Frontal cortex (tissue), 4 donors: ENCODE measurements around the gene RMDN3. TPM values are rescaled to one million over a fixed set of nuclear protein-coding genes. Genes with fewer than 3 reads are reported as not detected.

Experiments used
- DNase-seq, 2 donors: peaks; one replicate each; pipeline ENCODE4 v3.0.0; 2012; ENCODE audit warnings: low spot score in 2 of 2
- FAIRE-seq: peaks from 2 replicates; lab custom pipeline; 2012; peaks lifted over from hg19 to GRCh38; lab: Jason Lieb, UNC
- total RNA-seq: library from RNA; depleted of rRNA; stranded (reverse); fragments of >200 nt; gene quantifications from one replicate; pipeline ENCODE4 v1.2.3, GENCODE V29; 2014
- donor health status: control.
- donor health status: control.
- donor health status: control.

Gene RMDN3
- total RNA-seq, 1 donor from 2014 or later = 15.9 TPM

GRCh38 chr15:40773902-40774301 lies 18.8 kb upstream of the RMDN3 start:
- no peak for DNase-seq
- no peak for FAIRE-seq

GRCh38 chr15:40773496-40773895 lies 18.4 kb upstream of the RMDN3 start:
- DNase-seq (no peak), FAIRE-seq (no peak)

DNA sequence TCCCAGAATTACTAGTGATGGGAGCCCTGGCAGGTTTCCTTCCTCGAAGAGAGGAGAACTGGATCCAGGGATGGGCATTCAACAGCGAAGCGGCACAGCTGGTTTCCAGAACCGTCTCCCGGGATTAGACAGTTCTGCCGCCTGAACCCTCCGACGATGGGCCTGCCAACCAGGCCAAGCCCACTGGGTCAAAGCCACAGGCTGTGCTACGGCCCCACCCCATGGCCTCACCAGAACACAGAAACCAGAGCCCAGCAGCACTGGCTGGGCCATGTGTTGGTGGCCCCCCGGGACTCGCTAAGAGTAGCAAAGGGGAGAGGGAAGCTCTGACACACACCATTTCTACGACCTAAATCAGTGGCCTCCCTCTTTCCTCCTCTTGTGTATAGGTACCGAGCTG lies 17.0 kb upstream of the RMDN3 start:
- no peak for FAIRE-seq

DNA sequence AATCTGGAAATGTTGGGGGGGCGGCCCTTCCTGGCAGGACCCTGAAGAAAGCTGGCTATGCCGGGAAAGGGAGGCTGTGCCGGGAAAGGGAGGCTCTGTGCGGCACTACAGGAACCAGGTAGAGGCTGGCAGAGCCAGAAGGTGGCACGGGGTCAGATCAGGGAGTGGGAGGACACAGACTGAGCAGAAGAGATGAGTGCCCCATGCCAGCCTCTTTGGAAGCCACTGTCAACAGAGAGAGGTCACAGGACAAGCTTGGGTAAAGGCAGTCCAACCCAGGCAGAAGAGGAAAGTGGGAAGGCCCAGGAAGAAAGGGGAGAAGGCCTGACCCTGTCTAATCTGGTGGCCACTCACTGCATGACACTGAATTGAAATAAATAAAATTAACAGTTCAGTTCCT lies 16.2 kb upstream of the RMDN3 start:
- FAIRE-seq = no peak
- no peak for DNase-seq

More for the DNA sequence above, 17.0 kb upstream of the RMDN3 start:
- DNase-seq = no peak

DNA sequence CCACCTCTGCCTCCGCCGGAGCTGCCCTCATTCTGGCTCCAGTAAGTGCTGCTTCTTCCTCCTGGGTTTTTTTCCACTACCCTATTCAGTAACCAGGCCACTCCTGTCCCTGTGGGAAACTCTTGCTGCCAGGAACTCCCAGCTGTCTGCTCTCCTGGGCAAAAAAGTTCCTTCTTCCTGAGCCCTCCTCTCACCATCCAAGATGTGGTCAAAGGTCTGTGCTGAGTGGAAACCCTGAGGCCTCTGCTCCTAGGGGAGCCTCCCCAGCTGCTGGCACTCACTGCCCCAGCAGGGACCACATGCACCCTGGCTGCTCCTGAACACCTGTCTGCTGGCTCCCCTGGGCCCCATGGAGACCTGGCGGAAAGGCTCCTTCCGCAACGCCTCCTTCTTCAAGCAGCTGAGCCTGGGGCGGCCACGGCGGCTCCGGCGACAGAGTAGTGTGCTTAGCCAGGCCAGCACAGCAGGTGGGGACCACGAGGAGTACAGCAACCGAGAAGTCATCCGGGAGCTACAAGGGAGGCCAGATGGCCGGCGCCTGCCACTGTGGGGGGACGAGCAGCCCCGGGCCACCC lies 15.2 kb upstream of the RMDN3 start:
- no peak for FAIRE-seq

DNA sequence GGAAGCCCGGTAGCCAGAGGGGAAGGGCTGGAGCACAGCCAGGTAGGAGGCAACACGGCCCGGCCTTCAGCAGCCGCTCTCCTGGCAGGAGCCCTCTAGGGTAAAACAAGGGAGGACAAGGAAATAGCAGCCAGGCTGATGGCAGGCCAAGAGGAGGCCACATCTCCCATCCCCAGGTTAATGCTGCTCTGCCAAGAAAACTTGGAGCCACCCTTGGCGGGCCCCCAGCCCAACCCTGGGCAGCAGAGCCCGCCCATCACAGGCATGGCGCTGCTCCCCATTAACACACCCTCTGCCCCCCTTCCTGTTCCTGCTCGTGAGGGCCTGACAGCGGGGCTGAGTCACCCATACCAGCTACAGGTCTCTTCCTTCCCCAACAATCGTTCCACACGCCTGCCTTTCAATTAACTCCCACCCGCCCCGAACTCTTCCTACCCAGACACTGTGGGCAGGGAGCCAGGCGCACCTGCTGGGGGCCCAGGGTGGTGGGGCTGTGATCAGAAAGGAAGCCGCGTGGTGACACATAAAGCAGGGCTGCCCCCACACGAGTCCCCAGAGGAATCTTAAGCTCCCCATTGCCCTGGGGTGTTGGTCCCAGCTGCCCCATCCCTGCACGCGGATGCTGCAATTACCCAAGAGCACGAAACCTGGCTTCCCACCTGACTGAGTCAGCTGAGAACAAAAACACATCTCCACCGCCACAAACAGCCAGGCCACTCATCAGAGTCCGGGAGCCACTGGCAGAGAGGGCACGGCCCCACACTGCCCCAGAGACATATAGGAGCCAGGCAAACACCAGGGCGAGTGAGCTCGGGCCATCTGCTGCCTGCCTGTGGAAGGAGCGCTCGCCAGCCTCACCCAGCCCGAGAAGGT lies 14.5 kb upstream of the RMDN3 start, which contains the start of gene C15orf62:
Gene C15orf62, plus strand, starts transcription at position 707 of the 873 bp plus-strand sequence. CDS start 516 bp downstream, outside the sequence.
- FAIRE-seq (no peak), DNase-seq (no peak)

More for the DNA sequence above, 15.2 kb upstream of the RMDN3 start:
- DNase-seq = no peak

GRCh38 chr15:40768521-40769273 lies 13.6 kb upstream of the RMDN3 start:
- FAIRE-seq (no peak), DNase-seq (no peak)

DNA sequence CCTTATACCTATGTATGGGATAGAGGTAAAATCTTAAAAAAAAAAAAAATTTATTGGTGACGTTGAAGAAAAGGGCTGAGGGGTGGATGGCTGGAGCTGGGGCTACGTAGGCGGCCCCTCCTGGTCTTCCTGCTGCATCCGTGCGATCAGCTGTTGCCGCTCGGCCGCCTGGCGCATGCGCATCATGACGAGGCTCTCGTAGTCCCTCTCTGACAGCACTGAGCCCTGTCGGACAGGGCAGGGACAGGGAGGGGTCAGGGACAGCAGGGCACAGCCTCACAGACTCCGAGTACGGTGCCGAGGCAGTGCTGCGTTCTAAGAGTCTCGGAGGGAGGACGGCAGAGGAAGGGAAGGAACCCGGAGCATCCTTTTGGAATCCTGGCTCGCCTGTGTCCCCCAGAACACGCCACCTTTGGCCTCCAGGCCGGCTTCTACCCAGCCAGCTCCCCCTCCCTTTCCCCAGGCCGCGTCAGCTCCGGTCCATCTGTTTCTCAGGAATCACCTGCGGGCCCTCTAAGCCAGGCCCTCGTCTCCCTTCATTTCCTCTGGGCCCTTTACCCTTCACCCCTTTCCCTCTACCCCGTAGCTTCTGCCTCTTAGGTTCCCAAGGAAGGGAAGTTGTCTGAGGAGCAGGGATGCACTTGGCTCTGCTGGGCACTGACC lies 12.9 kb upstream of the RMDN3 start:
- FAIRE-seq (no peak), DNase-seq (no peak)

GRCh38 chr15:40766906-40767837 lies 12.1 kb upstream of the RMDN3 start:
- no peak for DNase-seq
- no peak for FAIRE-seq

- FAIRE-seq (no peak), DNase-seq (no peak)
These were observed 11.3 kb upstream of the RMDN3 start for GRCh38 chr15:40766194-40766815.

DNA sequence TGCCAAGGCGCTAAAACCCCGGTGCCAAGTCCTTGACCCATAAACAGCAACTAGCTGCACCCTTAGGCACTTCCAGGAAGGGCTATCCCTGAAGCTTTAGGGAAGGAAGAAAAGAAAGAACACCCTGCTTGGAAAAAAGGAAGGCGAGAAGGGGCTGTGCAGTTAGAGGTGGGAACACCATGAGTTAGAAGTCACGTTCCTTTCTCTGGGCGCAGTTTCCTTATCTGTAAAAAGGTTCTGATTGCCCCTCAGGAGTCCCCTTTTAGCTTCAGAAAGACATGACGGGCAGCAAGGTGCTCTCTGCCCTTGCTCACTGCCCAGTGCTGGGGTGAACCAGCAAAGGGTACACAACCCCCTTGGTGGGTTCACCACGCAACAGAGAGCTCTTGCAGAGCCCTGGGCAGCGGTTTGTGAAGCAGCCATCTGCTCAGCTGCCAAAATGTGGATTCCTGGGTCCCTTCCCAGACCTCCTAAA lies 9.6 kb upstream of the RMDN3 start:
- no peak for FAIRE-seq
- DNase-seq = no peak

- peak; percentile 69 to 80 for DNase-seq
These were observed 9.0 kb upstream of the RMDN3 start, which contains the start of gene GCHFR for GRCh38 chr15:40763801-40764628. GCHFR (plus strand) TSS chr15:40764068; CDS start chr15:40764181, 113 bp downstream.

GRCh38 chr15:40762919-40763800 lies 8.1 kb upstream of the RMDN3 start:
- DNase-seq (peak in 1 of 2 donors; percentile 70), FAIRE-seq (no peak)

More at GRCh38 chr15:40763801-40764628, 9.0 kb upstream of the RMDN3 start, which contains the start of gene GCHFR:
- no peak for FAIRE-seq

GRCh38 chr15:40759961-40760360 lies 4.9 kb upstream of the RMDN3 start:
- no peak for FAIRE-seq
- DNase-seq = no peak

GRCh38 chr15:40756938-40757337 lies 1.9 kb upstream of the RMDN3 start:
- no peak for FAIRE-seq
- no peak for DNase-seq

- no peak for FAIRE-seq
These were observed 756 bp upstream of the RMDN3 start for GRCh38 chr15:40755812-40756208.

DNA sequence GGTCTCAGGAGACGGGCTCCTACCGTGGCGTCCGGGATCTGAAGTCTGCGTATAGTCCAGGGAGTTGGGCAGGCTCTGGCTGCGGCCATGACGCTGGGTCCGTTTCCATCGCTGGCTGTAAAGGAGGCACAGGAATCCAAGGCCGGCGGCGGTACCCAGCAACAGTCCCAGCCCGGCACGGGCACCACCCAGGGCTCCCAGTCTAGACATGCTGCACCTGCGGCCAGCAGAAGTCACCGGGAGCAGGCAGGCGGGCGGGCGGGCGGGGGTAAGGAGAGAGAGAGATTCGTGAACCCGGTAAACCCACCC lies 526 bp downstream of the RMDN3 start:
- DNase-seq (peak in 1 of 2 donors; percentile 30), FAIRE-seq (no peak)

More at GRCh38 chr15:40755812-40756208, 756 bp upstream of the RMDN3 start:
- no peak for DNase-seq
